ENCODE results near the gene BMPER.

Gene BMPER

GRCh38 chr7:34059136-34059828 lies 153.9 kb downstream of the BMPER start:
- no peak for DNase-seq (ENCODE audit: low read depth in 1 of 2, low spot score in 1 of 2)

GRCh38 chr7:34060196-34060947 lies 155.0 kb downstream of the BMPER start:
- no peak for DNase-seq (ENCODE audit: low read depth in 1 of 2, low spot score in 1 of 2)

- no peak for DNase-seq (ENCODE audit: low read depth in 1 of 2, low spot score in 1 of 2)
These were observed 155.8 kb downstream of the BMPER start for GRCh38 chr7:34061149-34061548.

- DNase-seq (ENCODE audit: low read depth in 1 of 2, low spot score in 1 of 2): no peak
These were observed 157.0 kb downstream of the BMPER start for GRCh38 chr7:34062341-34062740.

GRCh38 chr7:34062826-34063225 lies 157.5 kb downstream of the BMPER start:
- no peak for DNase-seq (ENCODE audit: low read depth in 1 of 2, low spot score in 1 of 2)

- no peak for DNase-seq (ENCODE audit: low read depth in 1 of 2, low spot score in 1 of 2)
These were observed 159.3 kb downstream of the BMPER start for GRCh38 chr7:34064519-34065158.

GRCh38 chr7:34066411-34066810 lies 161.1 kb downstream of the BMPER start:
- DNase-seq (ENCODE audit: low read depth in 1 of 2, low spot score in 1 of 2): no peak

GRCh38 chr7:34067005-34067778 lies 161.9 kb downstream of the BMPER start:
- DNase-seq (ENCODE audit: low read depth in 1 of 2, low spot score in 1 of 2): no peak

GRCh38 chr7:34069676-34070075 lies 164.3 kb downstream of the BMPER start:
- DNase-seq (ENCODE audit: low read depth in 1 of 2, low spot score in 1 of 2): no peak

- DNase-seq (ENCODE audit: low read depth in 1 of 2, low spot score in 1 of 2): no peak
These were observed 165.4 kb downstream of the BMPER start for GRCh38 chr7:34070511-34071323.

- DNase-seq (ENCODE audit: low read depth in 1 of 2, low spot score in 1 of 2): no peak
These were observed 168.3 kb downstream of the BMPER start for GRCh38 chr7:34073676-34074075.

- DNase-seq (ENCODE audit: low read depth in 1 of 2, low spot score in 1 of 2): no peak
These were observed 169.1 kb downstream of the BMPER start for GRCh38 chr7:34074421-34074820.

GRCh38 chr7:34075523-34076370 lies 170.4 kb downstream of the BMPER start:
- DNase-seq (ENCODE audit: low read depth in 1 of 2, low spot score in 1 of 2): no peak

GRCh38 chr7:34077168-34077567 lies 171.8 kb downstream of the BMPER start:
- no peak for DNase-seq (ENCODE audit: low read depth in 1 of 2, low spot score in 1 of 2)

- DNase-seq (ENCODE audit: low read depth in 1 of 2, low spot score in 1 of 2): no peak
These were observed 173.5 kb downstream of the BMPER start for GRCh38 chr7:34078864-34079263.

- no peak for DNase-seq (ENCODE audit: low read depth in 1 of 2, low spot score in 1 of 2)
These were observed 175.2 kb downstream of the BMPER start for GRCh38 chr7:34080513-34080912.

GRCh38 chr7:34081935-34082334 lies 176.6 kb downstream of the BMPER start:
- DNase-seq (ENCODE audit: low read depth in 1 of 2, low spot score in 1 of 2): no peak

- DNase-seq (ENCODE audit: low read depth in 1 of 2, low spot score in 1 of 2): no peak
These were observed 178.1 kb downstream of the BMPER start for GRCh38 chr7:34083440-34083839.

GRCh38 chr7:34084651-34085050 lies 179.3 kb downstream of the BMPER start:
- DNase-seq (ENCODE audit: low read depth in 1 of 2, low spot score in 1 of 2): no peak

GRCh38 chr7:34086064-34086463 lies 180.7 kb downstream of the BMPER start:
- DNase-seq (ENCODE audit: low read depth in 1 of 2, low spot score in 1 of 2): no peak
